Activated CD4-positive, alpha-beta memory T cell treated with anti-CD3 and anti-CD28 coated beads for 36 hours (primary cell): Measurements from ENCODE around the gene FOXN3. TPM values are rescaled to one million over a fixed set of nuclear protein-coding genes. Genes with fewer than 3 reads are reported as not detected.

Source experiments
- CTCF ChIA-PET: fragments of 350-600 bp; sonication (Branson Sonifier 250); formaldehyde crosslinking; loops from one replicate; lab custom pipeline; 2021; ENCODE audit warnings: antibody characterized with exemption, inconsistent platforms; lab: Charles Lee
- POLR2A ChIA-PET: fragments of 350-600 bp; sonication (Branson Sonifier 250); formaldehyde crosslinking; loops from one replicate; lab custom pipeline; 2021; ENCODE audit warnings: antibody characterized with exemption; lab: Charles Lee
- DNase-seq: peaks from one replicate; pipeline ENCODE4 v3.0.0-alpha.2; 2020
- H3K27ac Mint-ChIP-seq: one replicate; pipeline ENCODE4 v1.8.0; 2021; ENCODE audit warnings: mixed read lengths
- H3K27me3 Mint-ChIP-seq: one replicate; pipeline ENCODE4 v1.8.0; 2021; ENCODE audit warnings: mixed read lengths
- H3K36me3 Mint-ChIP-seq: one replicate; pipeline ENCODE4 v1.8.0; 2021; ENCODE audit warnings: mixed read lengths
- H3K4me1 Mint-ChIP-seq: one replicate; pipeline ENCODE4 v1.8.0; 2021; ENCODE audit warnings: low read depth, mixed read lengths
- H3K4me3 Mint-ChIP-seq: one replicate; pipeline ENCODE4 v1.8.0; 2021; ENCODE audit warnings: mild to moderate bottlenecking, mixed read lengths
- H3K9me3 Mint-ChIP-seq: one replicate; pipeline ENCODE4 v1.8.0; 2021; ENCODE audit warnings: mixed read lengths
- intact Hi-C: fragments of 100-400 bp; cut with micrococcal nuclease; formaldehyde crosslinking; loops from one replicate; pipeline ENCODE4 v1.15.1; 2023
- total RNA-seq, 2 experiments: library from RNA; stranded (reverse); gene quantifications; one replicate each; pipeline ENCODE4 v1.2.3, GENCODE V29; 2021

FOXN3 gene
- total RNA-seq, 2 experiments from 2014 or later, result 59.1 to 63.5 TPM

- intact Hi-C loops, result no loop called here
- CTCF ChIA-PET, result no interaction called here
- H3K4me3 Mint-ChIP-seq, result no peak overlapping the region
- H3K27ac Mint-ChIP-seq, result no peak overlapping the region
- POLR2A ChIA-PET, result no interaction called here
- no peaks in the 10 kb centered on the region for H3K9me3 Mint-ChIP-seq
- H3K36me3 Mint-ChIP-seq, result no peaks in the 10 kb centered on the region
- no peaks in the 10 kb centered on the region for H3K27me3 Mint-ChIP-seq
- H3K4me1 Mint-ChIP-seq, result peaks cover 51% of the 10 kb centered on the region
- DNase-seq, result no peak
Measured at GRCh38 chr14:89391123-89391522, 25.9 kb downstream of the FOXN3 start.

- H3K9me3 Mint-ChIP-seq, result no peaks in the 10 kb centered on the region
- DNase-seq, result no peak
- no peak overlapping the region for H3K27ac Mint-ChIP-seq
- H3K36me3 Mint-ChIP-seq, result no peaks in the 10 kb centered on the region
- ChIA-PET POLR2A (no interaction called here), CTCF (no interaction called here)
- peaks cover 39% of the 10 kb centered on the region for H3K4me1 Mint-ChIP-seq
- no peak overlapping the region for H3K4me3 Mint-ChIP-seq
- intact Hi-C loops, result no loop called here
- no peaks in the 10 kb centered on the region for H3K27me3 Mint-ChIP-seq
Measured at GRCh38 chr14:89388853-89389252, 28.2 kb downstream of the FOXN3 start.

- Mint-ChIP-seq H3K36me3 (no peaks in the 10 kb centered on the region), H3K4me3 (no peak overlapping the region), H3K27ac (no peak overlapping the region), H3K4me1 (peaks cover 33% of the 10 kb centered on the region), H3K27me3 (no peaks in the 10 kb centered on the region), H3K9me3 (no peaks in the 10 kb centered on the region)
- DNase-seq, result no peak
- intact Hi-C loops, result no loop called here
- ChIA-PET POLR2A (no interaction called here), CTCF (no interaction called here)
Measured at GRCh38 chr14:89387922-89388685, 28.9 kb downstream of the FOXN3 start.

- Mint-ChIP-seq H3K4me1 (peaks cover 26% of the 10 kb centered on the region), H3K4me3 (no peak overlapping the region), H3K27me3 (no peaks in the 10 kb centered on the region), H3K36me3 (peaks cover 10% of the 10 kb centered on the region), H3K9me3 (peaks cover 8% of the 10 kb centered on the region), H3K27ac (no peak overlapping the region)
- POLR2A ChIA-PET, result no interaction called here
- intact Hi-C loops, result no loop called here
- CTCF ChIA-PET, result no interaction called here
- peak; percentile 23 for DNase-seq
Measured at GRCh38 chr14:89386212-89386886, 30.7 kb downstream of the FOXN3 start.

- Mint-ChIP-seq H3K36me3 (peaks cover 23% of the 10 kb centered on the region), H3K9me3 (peaks cover 19% of the 10 kb centered on the region), H3K27ac (no peak overlapping the region), H3K27me3 (no peaks in the 10 kb centered on the region), H3K4me3 (no peak overlapping the region), H3K4me1 (peaks cover 20% of the 10 kb centered on the region)
- intact Hi-C loops, result no loop called here
- POLR2A ChIA-PET, result no interaction called here
- DNase-seq, result no peak
- CTCF ChIA-PET, result interaction anchor here (0.7 to 0.9 kb wide), 2 partner anchors 358 to 851 kb away, joined by 3 read pairs; no protein-coding TSS in a partner anchor
Measured at GRCh38 chr14:89384636-89385035, 32.4 kb downstream of the FOXN3 start.

GRCh38 chr14:89384023-89384422 lies 33.0 kb downstream of the FOXN3 start:
- H3K36me3 Mint-ChIP-seq, result peaks cover 24% of the 10 kb centered on the region

GRCh38 chr14:89382901-89383845 lies 33.9 kb downstream of the FOXN3 start:
- peaks cover 24% of the 10 kb centered on the region for H3K4me1 Mint-ChIP-seq

More at GRCh38 chr14:89384023-89384422, 33.0 kb downstream of the FOXN3 start:
- ChIA-PET POLR2A (no interaction called here), CTCF (interaction anchor here (0.7 to 0.9 kb wide), 2 partner anchors 357 to 852 kb away, joined by 3 read pairs; no protein-coding TSS in a partner anchor)
- Mint-ChIP-seq H3K27me3 (no peaks in the 10 kb centered on the region), H3K27ac (no peak overlapping the region), H3K9me3 (peaks cover 19% of the 10 kb centered on the region), H3K4me1 (peaks cover 17% of the 10 kb centered on the region), H3K4me3 (no peak overlapping the region)
- intact Hi-C loops, result no loop called here
- no peak for DNase-seq

GRCh38 chr14:89382487-89382886 lies 34.5 kb downstream of the FOXN3 start:
- ChIA-PET CTCF (no interaction called here), POLR2A (no interaction called here)
- H3K4me1 Mint-ChIP-seq, result peaks cover 28% of the 10 kb centered on the region
- H3K27ac Mint-ChIP-seq, result no peak overlapping the region
- intact Hi-C loops, result no loop called here
- H3K9me3 Mint-ChIP-seq, result peaks cover 19% of the 10 kb centered on the region
- no peak overlapping the region for H3K4me3 Mint-ChIP-seq
- peaks cover 25% of the 10 kb centered on the region for H3K36me3 Mint-ChIP-seq
- no peak for DNase-seq
- no peaks in the 10 kb centered on the region for H3K27me3 Mint-ChIP-seq

More at GRCh38 chr14:89382901-89383845, 33.9 kb downstream of the FOXN3 start:
- H3K36me3 Mint-ChIP-seq, result peaks cover 25% of the 10 kb centered on the region
- ChIA-PET CTCF (no interaction called here), POLR2A (no interaction called here)
- H3K4me3 Mint-ChIP-seq, result no peak overlapping the region
- H3K9me3 Mint-ChIP-seq, result peaks cover 19% of the 10 kb centered on the region
- intact Hi-C loops, result no loop called here
- no peak overlapping the region for H3K27ac Mint-ChIP-seq
- no peak for DNase-seq
- H3K27me3 Mint-ChIP-seq, result no peaks in the 10 kb centered on the region

GRCh38 chr14:89379891-89380820 lies 36.9 kb downstream of the FOXN3 start:
- Mint-ChIP-seq H3K27ac (no peak overlapping the region), H3K36me3 (peaks cover 25% of the 10 kb centered on the region), H3K27me3 (no peaks in the 10 kb centered on the region), H3K4me1 (peaks cover 22% of the 10 kb centered on the region), H3K9me3 (peaks cover 19% of the 10 kb centered on the region), H3K4me3 (no peak overlapping the region)
- intact Hi-C loops, result no loop called here
- POLR2A ChIA-PET, result no interaction called here
- no peak for DNase-seq
- CTCF ChIA-PET, result no interaction called here

- DNase-seq, result no peak
- CTCF ChIA-PET, result no interaction called here
- Mint-ChIP-seq H3K4me3 (no peak overlapping the region), H3K27me3 (no peaks in the 10 kb centered on the region), H3K4me1 (peaks cover 28% of the 10 kb centered on the region), H3K27ac (no peak overlapping the region), H3K36me3 (peaks cover 28% of the 10 kb centered on the region), H3K9me3 (peaks cover 23% of the 10 kb centered on the region)
- intact Hi-C loops, result no loop called here
- POLR2A ChIA-PET, result no interaction called here
Measured at GRCh38 chr14:89379006-89379405, 38.0 kb downstream of the FOXN3 start.

GRCh38 chr14:89378119-89378518 lies 38.9 kb downstream of the FOXN3 start:
- intact Hi-C loops, result no loop called here
- ChIA-PET POLR2A (no interaction called here), CTCF (no interaction called here)
- Mint-ChIP-seq H3K4me3 (no peak overlapping the region), H3K9me3 (peaks cover 23% of the 10 kb centered on the region), H3K27me3 (no peaks in the 10 kb centered on the region), H3K36me3 (peaks cover 30% of the 10 kb centered on the region), H3K4me1 (peaks cover 29% of the 10 kb centered on the region), H3K27ac (no peak overlapping the region)
- DNase-seq, result peak; percentile 54
